HG03280 (cell line): ENCODE data around the gene ELK1.

Source experiments
- ATAC-seq: cut with Tn5 transposase; IDR thresholded peaks from one replicate; pipeline ENCODE4 v1.9.1; 2021; ENCODE audit warnings: mild to moderate bottlenecking, moderate library complexity; ENCODE audit not compliant: unreplicated experiment

The ELK1 gene

GRCh38 chrX:47645530-47645929 lies 4.8 kb downstream of the ELK1 start:
- no peak for ATAC-seq

GRCh38 chrX:47644557-47645091 lies 5.7 kb downstream of the ELK1 start:
- ATAC-seq = no peak

- no peak for ATAC-seq
These were observed 6.4 kb downstream of the ELK1 start for GRCh38 chrX:47643926-47644325.

- ATAC-seq = no peak
These were observed 11.5 kb downstream of the ELK1 start for GRCh38 chrX:47638816-47639215.

- no peak for ATAC-seq
These were observed 12.7 kb downstream of the ELK1 start for GRCh38 chrX:47637546-47638195.

- no peak for ATAC-seq
These were observed 15.3 kb downstream of the ELK1 start for GRCh38 chrX:47634871-47635575.

GRCh38 chrX:47633689-47634590 lies 16.4 kb downstream of the ELK1 start:
- ATAC-seq = no peak

GRCh38 chrX:47632666-47633065 lies 17.7 kb downstream of the ELK1 start:
- no peak for ATAC-seq

GRCh38 chrX:47631676-47632075 lies 18.7 kb downstream of the ELK1 start:
- no peak for ATAC-seq

GRCh38 chrX:47629419-47630200 lies 20.8 kb downstream of the ELK1 start, which contains the start of gene CFP:
TSS of gene CFP (minus strand) at chrX:47629930. CDS start at chrX:47629844, 86 bp downstream.
- no peak for ATAC-seq

- ATAC-seq = no peak
These were observed 21.4 kb downstream of the ELK1 start for GRCh38 chrX:47628982-47629381.

GRCh38 chrX:47625365-47625764 lies 25.0 kb downstream of the ELK1 start:
- ATAC-seq = no peak

GRCh38 chrX:47623540-47624027 lies 26.8 kb downstream of the ELK1 start:
- no peak for ATAC-seq

- no peak for ATAC-seq
These were observed 28.5 kb downstream of the ELK1 start for GRCh38 chrX:47621851-47622250.

GRCh38 chrX:47620303-47620685 lies 30.1 kb downstream of the ELK1 start:
- no peak for ATAC-seq

GRCh38 chrX:47619486-47620302 lies 30.7 kb downstream of the ELK1 start, which contains the start of gene SYN1:
TSS of gene SYN1 (minus strand) at chrX:47619857. CDS start at chrX:47619728, 129 bp downstream.
- ATAC-seq = peak; percentile 87

GRCh38 chrX:47618923-47619485 lies 31.4 kb downstream of the ELK1 start:
- ATAC-seq = no peak

- ATAC-seq = no peak
These were observed 35.7 kb downstream of the ELK1 start for GRCh38 chrX:47614618-47615017.

- no peak for ATAC-seq
These were observed 37.3 kb downstream of the ELK1 start for GRCh38 chrX:47613082-47613481.
